Esophagus muscularis mucosa (tissue), 4 donors: Measurements from ENCODE around the gene TTLL12. TPM values are rescaled to one million over a fixed set of nuclear protein-coding genes. Genes with fewer than 3 reads are reported as not detected.

ENCODE experiments used
- DNase-seq: peaks from one replicate; pipeline ENCODE4 v3.0.0-alpha.2; 2017; ENCODE audit errors: extremely low spot score
- H3K27ac ChIP-seq, 4 donors: fragments of 200-600 bp; sonication (generic); replicated peaks in 1 of 4; 1 replicate in 3 of 4; 2 replicates in 1 of 4; pipeline ENCODE4 v1.5.1; 2016 to 2019; ENCODE audit warnings: mild to moderate bottlenecking in 1 of 4
- H3K27me3 ChIP-seq, 4 donors: fragments of 200-600 bp; sonication (generic); one replicate each; pipeline versions ENCODE4 v1.5.1 to v1.6.0; 2016 to 2019
- H3K36me3 ChIP-seq, 4 donors: fragments of 200-600 bp; sonication (generic); one replicate each; pipeline ENCODE4 v1.5.1; 2016 to 2019
- H3K4me1 ChIP-seq, 4 donors: fragments of 200-600 bp; sonication (generic); one replicate each; pipeline ENCODE4 v1.5.1; 2016 to 2019
- H3K4me3 ChIP-seq, 4 donors: fragments of 200-600 bp; sonication (generic); 1 replicate in 2 of 4; 2 replicates in 2 of 4; pipeline ENCODE4 v1.5.1; 2016 to 2019; ENCODE audit warnings: mild to moderate bottlenecking in 4 of 4, moderate library complexity in 1 of 4
- H3K9me3 ChIP-seq, 4 donors: fragments of 200-600 bp; sonication (generic); 1 replicate in 3 of 4; 2 replicates in 1 of 4; pipeline ENCODE4 v1.5.1; 2016 to 2019
- EP300 ChIP-seq: sonication (generic); formaldehyde crosslinking; IDR thresholded peaks from one replicate; pipeline ENCODE4 v1.6.1; 2017; ENCODE audit warnings: antibody characterized with exemption
- POLR2A ChIP-seq: fragments of 450-650 bp; IDR thresholded peaks from one replicate; pipeline ENCODE4 v1.6.1; 2017; ENCODE audit warnings: antibody characterized with exemption, moderate library complexity, mild to moderate bottlenecking, low read depth
- POLR2AphosphoS5 ChIP-seq, 2 donors: sonication (generic); formaldehyde crosslinking; IDR thresholded peaks; one replicate each; pipeline ENCODE4 v1.6.1; 2017; ENCODE audit warnings: antibody characterized with exemption in 2 of 2
- WGBS: methylation state at CpG from one replicate; pipeline ENCODE4 v1.1.5; 2018; 5-methylcytosine and 5-hydroxymethylcytosine counted together
- intact Hi-C: fragments of 100-400 bp; cut with DNase I; formaldehyde crosslinking; loops from one replicate; pipeline ENCODE4 v1.15.1; 2023
- total RNA-seq, 4 donors: library from RNA; depleted of rRNA; stranded (reverse); fragments of >200 nt; gene quantifications; one replicate each; pipeline versions ENCODE4 v1.1.0 to v1.2.1, GENCODE V29; 2016
- TF ChIP-seq, protein P1 (sequence below), 3 experiments: fragments of 200-600 bp in 2 of 3; fragments of 450-650 bp in 1 of 3; sonication (generic) in 2 of 3; IDR thresholded peaks; one replicate each; pipeline ENCODE4 v1.5.1; 2017 to 2019; ENCODE audit warnings: antibody characterized with exemption in 3 of 3, mild to moderate bottlenecking in 2 of 3, moderate library complexity in 1 of 3

The TTLL12 gene
- total RNA-seq, 4 donors from 2014 or later, result 19.9 to 32.8 (median 28.0) TPM

DNA sequence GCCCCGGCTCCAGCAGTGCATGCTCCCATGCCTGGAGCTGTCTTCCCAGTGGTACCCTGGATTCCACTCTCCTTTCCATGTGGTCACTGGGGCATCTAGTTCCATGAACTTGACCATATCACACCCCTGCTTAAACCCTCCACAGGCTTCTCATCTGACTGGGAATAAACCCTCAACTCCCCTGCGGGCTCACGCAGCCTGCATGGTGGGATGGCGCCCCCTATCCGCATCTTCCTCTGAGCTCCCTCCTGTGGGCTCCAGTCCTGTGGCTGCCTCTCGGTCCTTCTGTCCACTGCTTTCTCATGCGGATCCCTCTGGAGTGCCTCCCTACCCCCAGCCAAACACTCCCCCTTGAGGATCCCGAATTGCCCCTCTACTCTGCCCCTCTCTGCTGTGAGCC is 41.4 kb upstream of the TTLL12 start:
- Histone ChIP-seq H3K27me3 (peaks cover 0 to 21% (median 0%) of the 10 kb centered on the region in 4 donors), H3K4me1 (peaks cover 0 to 16% (median 2%) of the 10 kb centered on the region in 4 donors), H3K36me3 (peaks cover 0 to 47% (median 7%) of the 10 kb centered on the region in 4 donors), H3K27ac (no peak overlapping the region), H3K9me3 (no peaks in the 10 kb centered on the region), H3K4me3 (no peak overlapping the region)
- TF ChIP-seq, protein P1, sequence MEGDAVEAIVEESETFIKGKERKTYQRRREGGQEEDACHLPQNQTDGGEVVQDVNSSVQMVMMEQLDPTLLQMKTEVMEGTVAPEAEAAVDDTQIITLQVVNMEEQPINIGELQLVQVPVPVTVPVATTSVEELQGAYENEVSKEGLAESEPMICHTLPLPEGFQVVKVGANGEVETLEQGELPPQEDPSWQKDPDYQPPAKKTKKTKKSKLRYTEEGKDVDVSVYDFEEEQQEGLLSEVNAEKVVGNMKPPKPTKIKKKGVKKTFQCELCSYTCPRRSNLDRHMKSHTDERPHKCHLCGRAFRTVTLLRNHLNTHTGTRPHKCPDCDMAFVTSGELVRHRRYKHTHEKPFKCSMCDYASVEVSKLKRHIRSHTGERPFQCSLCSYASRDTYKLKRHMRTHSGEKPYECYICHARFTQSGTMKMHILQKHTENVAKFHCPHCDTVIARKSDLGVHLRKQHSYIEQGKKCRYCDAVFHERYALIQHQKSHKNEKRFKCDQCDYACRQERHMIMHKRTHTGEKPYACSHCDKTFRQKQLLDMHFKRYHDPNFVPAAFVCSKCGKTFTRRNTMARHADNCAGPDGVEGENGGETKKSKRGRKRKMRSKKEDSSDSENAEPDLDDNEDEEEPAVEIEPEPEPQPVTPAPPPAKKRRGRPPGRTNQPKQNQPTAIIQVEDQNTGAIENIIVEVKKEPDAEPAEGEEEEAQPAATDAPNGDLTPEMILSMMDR (IDR thresholded peaks at IDR 0.05), result peak in 1 of 3 experiments; percentile 7
- TF ChIP-seq POLR2AphosphoS5 (IDR thresholded peaks at IDR 0.05) (no peak), EP300 (no peak)
- WGBS, result 69% methylated on average over 8 of the region's 8 CpGs
- intact Hi-C loops, result no loop called here
- DNase-seq, result no peak

DNA sequence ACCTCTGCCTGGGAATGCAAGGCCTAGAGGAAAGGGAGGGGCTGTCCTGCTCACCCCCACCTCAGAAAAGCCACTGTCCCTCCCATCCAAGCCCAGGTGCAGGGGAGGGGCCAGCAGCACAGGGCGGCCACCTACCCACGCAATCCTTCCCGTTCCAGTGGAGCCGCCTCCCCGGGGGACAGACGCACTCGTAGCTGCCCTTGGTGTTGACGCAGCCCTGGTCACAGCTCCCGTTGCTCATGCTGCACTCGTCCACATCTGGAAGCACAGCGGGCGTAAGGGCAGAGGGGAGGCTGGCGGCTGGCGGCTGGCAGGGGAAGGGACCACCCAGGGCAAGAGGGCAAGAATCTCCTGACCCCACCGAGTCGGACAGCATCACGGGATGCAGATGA is 40.3 kb upstream of the TTLL12 start:
- no peak for TF ChIP-seq POLR2A
- no peak for TF ChIP-seq POLR2AphosphoS5 (IDR thresholded peaks at IDR 0.05)
- TF ChIP-seq, protein P1 (IDR thresholded peaks at IDR 0.05), result no peak
- TF ChIP-seq EP300, result no peak
- H3K36me3 ChIP-seq, result peaks cover 0 to 57% (median 7%) of the 10 kb centered on the region in 4 donors

DNA sequence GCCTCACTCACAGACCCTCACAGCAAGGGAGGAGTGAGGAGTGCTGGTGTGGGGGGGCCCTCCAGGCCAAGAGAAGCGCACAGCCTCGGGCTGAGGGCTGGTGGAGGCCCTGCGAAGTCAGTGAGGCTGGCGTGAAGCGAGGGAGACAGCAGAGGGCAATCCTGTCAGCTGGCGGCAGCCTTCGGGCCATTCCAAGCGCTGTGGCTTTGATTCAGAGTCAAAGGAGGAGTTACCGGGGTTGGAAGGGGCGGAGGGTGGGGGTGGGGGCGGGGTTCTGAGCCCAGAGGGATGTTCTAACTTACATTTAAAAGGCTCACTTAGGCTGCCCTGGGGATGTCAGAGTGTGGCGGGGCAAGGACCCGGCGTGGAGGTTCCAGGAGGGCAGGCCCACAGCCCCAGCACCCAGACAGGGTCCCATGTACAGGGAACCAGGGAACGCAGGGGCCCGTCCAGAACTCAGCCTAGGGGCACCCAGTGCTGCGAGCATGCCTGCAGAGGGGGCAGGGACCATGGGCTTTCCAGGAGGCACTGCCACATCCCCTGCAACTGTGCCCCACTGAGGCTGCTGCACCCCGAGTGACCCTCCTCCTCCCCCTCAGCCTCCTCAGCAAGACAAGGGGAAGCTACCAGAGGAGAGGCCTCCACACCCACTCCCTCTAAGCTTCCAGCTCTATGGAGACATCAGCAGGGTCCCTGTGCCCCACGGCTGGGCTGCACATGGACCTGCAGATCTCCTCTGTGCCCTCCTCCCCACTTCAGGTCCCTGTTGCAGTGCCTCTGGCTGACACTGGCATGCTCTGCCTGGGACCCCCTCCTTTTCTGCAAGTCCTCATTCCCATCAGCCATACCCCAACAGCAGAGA is 39.7 kb upstream of the TTLL12 start:
- intact Hi-C loops, result no loop called here
- Histone ChIP-seq H3K4me1 (peaks cover 0 to 15% (median 13%) of the 10 kb centered on the region in 4 donors), H3K27me3 (peaks cover 0 to 9% (median 0%) of the 10 kb centered on the region in 4 donors), H3K4me3 (no peak overlapping the region), H3K9me3 (no peaks in the 10 kb centered on the region), H3K36me3 (peaks cover 0 to 56% (median 7%) of the 10 kb centered on the region in 4 donors), H3K27ac (no peak overlapping the region)
- DNase-seq, result no peak
- no peak for TF ChIP-seq EP300
- TF ChIP-seq, protein P1 (IDR thresholded peaks at IDR 0.05), result no peak
- no peak for TF ChIP-seq POLR2A
- no peak for TF ChIP-seq POLR2AphosphoS5 (IDR thresholded peaks at IDR 0.05)
- 56% methylated on average over 10 of the region's 19 CpGs for WGBS

More for the DNA sequence above, 40.3 kb upstream of the TTLL12 start:
- Histone ChIP-seq H3K9me3 (no peaks in the 10 kb centered on the region), H3K4me1 (peaks cover 0 to 16% (median 10%) of the 10 kb centered on the region in 4 donors), H3K27me3 (peaks cover 0 to 15% (median 0%) of the 10 kb centered on the region in 4 donors), H3K4me3 (no peak overlapping the region), H3K27ac (no peak overlapping the region)
- 76% methylated on average over 16 of the region's 17 CpGs for WGBS
- intact Hi-C loops, result no loop called here
- DNase-seq, result no peak

DNA sequence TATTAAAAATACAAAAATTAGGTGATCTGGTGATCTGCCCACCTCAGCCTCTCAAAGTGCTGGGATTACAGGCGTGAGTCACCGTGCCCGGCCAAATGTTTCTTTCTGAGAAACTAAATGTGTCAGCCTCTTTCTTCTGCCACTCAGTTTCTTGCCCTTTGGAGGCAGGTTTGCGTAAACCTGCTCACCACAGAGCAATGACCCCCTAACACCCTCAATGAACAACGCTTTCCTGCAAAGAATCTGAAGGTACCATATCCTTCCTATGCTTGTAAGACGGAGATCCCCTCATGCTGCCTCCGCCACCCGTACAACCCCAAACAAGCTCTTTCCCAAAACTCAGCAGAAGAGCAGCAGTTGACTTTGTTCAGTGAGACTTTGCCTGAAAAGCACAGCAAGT is 38.7 kb upstream of the TTLL12 start:
- intact Hi-C loops, result no loop called here
- no peak overlapping the region for H3K4me3 ChIP-seq
- peaks cover 0 to 5% (median 0%) of the 10 kb centered on the region in 4 donors for H3K27me3 ChIP-seq
- no peak for DNase-seq
- TF ChIP-seq POLR2A, result no peak
- no peak for TF ChIP-seq POLR2AphosphoS5 (IDR thresholded peaks at IDR 0.05)
- TF ChIP-seq, protein P1 (IDR thresholded peaks at IDR 0.05), result no peak
- no peak for TF ChIP-seq EP300
- no peak overlapping the region for H3K27ac ChIP-seq
- 93% methylated on average over 8 of the region's 8 CpGs for WGBS
- H3K4me1 ChIP-seq, result peaks cover 0 to 12% (median 10%) of the 10 kb centered on the region in 4 donors
- H3K36me3 ChIP-seq, result peaks cover 0 to 53% (median 12%) of the 10 kb centered on the region in 4 donors
- no peaks in the 10 kb centered on the region for H3K9me3 ChIP-seq
